Measurements from ENCODE around the gene HDAC4. TPM values are rescaled to one million over a fixed set of nuclear protein-coding genes. Genes with fewer than 3 reads are reported as not detected.

The HDAC4 gene
- total and polyA plus RNA-seq, 2 of the 8 experiments (the other 6 are each of a cell fraction or from before 2014, with no cell fraction given) = 15.4 to 31.5 TPM

DNA sequence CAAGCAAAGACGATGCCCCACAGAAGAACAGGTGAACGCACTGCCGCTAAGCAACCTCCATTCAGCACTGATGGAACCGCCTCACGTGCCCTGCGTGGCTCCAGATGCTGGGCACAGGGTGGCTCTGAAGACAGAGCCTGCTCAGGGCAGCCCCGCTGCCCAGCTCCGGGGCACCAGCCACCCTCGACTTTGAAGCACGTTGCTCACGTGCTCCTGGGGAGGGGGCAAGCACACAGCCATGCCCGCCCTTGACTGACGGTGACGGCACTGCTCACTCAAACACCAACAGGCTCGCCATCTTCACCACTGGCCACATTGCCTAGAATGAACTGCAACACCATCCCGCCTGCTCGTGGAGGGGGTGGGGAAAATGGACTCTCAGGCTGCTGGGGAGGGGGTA lies 251.3 kb downstream of the HDAC4 start:
- no peaks in the 10 kb centered on the region for H3K79me2 ChIP-seq (ENCODE audit: control insufficient read depth in 1 of 2, insufficient read depth in 2 of 2, low read length in 2 of 2)
- TF ChIP-seq, protein P1, sequence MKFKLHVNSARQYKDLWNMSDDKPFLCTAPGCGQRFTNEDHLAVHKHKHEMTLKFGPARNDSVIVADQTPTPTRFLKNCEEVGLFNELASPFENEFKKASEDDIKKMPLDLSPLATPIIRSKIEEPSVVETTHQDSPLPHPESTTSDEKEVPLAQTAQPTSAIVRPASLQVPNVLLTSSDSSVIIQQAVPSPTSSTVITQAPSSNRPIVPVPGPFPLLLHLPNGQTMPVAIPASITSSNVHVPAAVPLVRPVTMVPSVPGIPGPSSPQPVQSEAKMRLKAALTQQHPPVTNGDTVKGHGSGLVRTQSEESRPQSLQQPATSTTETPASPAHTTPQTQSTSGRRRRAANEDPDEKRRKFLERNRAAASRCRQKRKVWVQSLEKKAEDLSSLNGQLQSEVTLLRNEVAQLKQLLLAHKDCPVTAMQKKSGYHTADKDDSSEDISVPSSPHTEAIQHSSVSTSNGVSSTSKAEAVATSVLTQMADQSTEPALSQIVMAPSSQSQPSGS (IDR thresholded peaks at IDR 0.05; ENCODE audit: low read length) = no peak
- TF ChIP-seq TCF12 (IDR thresholded peaks at IDR 0.05; ENCODE audit: low read depth, low read length) (no peak), SP1 (IDR thresholded peaks at IDR 0.05; ENCODE audit: low read depth, low read length) (no peak)

More for the DNA sequence above, 251.3 kb downstream of the HDAC4 start:
- no peak overlapping the region for H2BK15ac ChIP-seq (ENCODE audit: low read length)
- H3K9me3 ChIP-seq (ENCODE audit: insufficient read depth in 2 of 2, low read depth in 1 of 2, low read length in 1 of 2) = no peaks in the 10 kb centered on the region
- H3K18ac ChIP-seq (ENCODE audit: extremely low read depth, low read length) = no peak overlapping the region
- H4K8ac ChIP-seq (ENCODE audit: extremely low read depth, insufficient read depth, low read length) = no peak overlapping the region
- H2AFZ ChIP-seq (ENCODE audit: low read length) = no peak overlapping the region
- H3K4me1 ChIP-seq (replicated peaks in 1 of 4; ENCODE audit: control insufficient read depth in 3 of 4, insufficient read depth in 4 of 4, low read length in 3 of 4) = no peaks in the 10 kb centered on the region
- no peak overlapping the region for H2AK5ac ChIP-seq (ENCODE audit: low read depth, low read length)
- FAIRE-seq (no peak), DNase-seq (ENCODE audit: low read depth in 1 of 2, low spot score in 2 of 2) (no peak)
- H3K27ac ChIP-seq (ENCODE audit: low read depth, low read length) = no peak overlapping the region
- POLR2A ChIA-PET (ENCODE audit: partially characterized antibody) = interaction anchor here (1.3 kb wide), 1 partner anchor 18 kb away, joined by 3 read pairs; no protein-coding TSS in a partner anchor
- H3K36me3 ChIP-seq (ENCODE audit: control insufficient read depth in 2 of 4, insufficient read depth in 4 of 4, low read length in 3 of 4) = peaks cover 0 to 3% (median 2%) of the 10 kb centered on the region in 4 experiments; a peak in 4 of 8 replicates
- no peak overlapping the region for H3K4me3 ChIP-seq (ENCODE audit: extremely low read depth in 1 of 4, insufficient read depth in 2 of 4, low read depth in 3 of 4, low read length in 4 of 4)
- no peak overlapping the region for H2BK5ac ChIP-seq (ENCODE audit: low read depth, low read length)
- no peaks in the 10 kb centered on the region for H3K27me3 ChIP-seq (replicated peaks in 1 of 4; ENCODE audit: control insufficient read depth in 3 of 4, extremely low read depth in 1 of 4, insufficient read depth in 3 of 4, low read length in 3 of 4)
- CTCF ChIA-PET (ENCODE audit: partially characterized antibody) = interaction anchor here (1.1 kb wide), 1 partner anchor 45 kb away, joined by 5 read pairs; no protein-coding TSS in a partner anchor
- peaks cover 0 to 4% of the 10 kb centered on the region in 2 experiments for H4K20me1 ChIP-seq (replicated peaks in 1 of 2; ENCODE audit: control insufficient read depth in 1 of 2, insufficient read depth in 2 of 2, low read length in 2 of 2)
- H3K23ac ChIP-seq (ENCODE audit: insufficient read length) = no peak overlapping the region
- no peak overlapping the region for H3K4ac ChIP-seq (replicated peaks; ENCODE audit: insufficient read length, low read depth, low read length)
- H2BK20ac ChIP-seq (ENCODE audit: low read length) = no peak overlapping the region
- H3K23me2 ChIP-seq (ENCODE audit: low read depth, low read length) = peaks cover 3% of the 10 kb centered on the region; the same call in 1 of the 2 replicates
- H3K56ac ChIP-seq (replicated peaks; ENCODE audit: insufficient read length, low read depth, low read length) = no peak overlapping the region
- WGBS, 2 experiments (ENCODE audit: extremely low coverage in 1 of 2, insufficient coverage in 1 of 2, insufficient read length in 1 of 2, insufficient replicate concordance in 2 of 2, low coverage in 1 of 2, low lambda C conversion rate in 2 of 2, missing lambda C conversion rate in 1 of 2) = 95% methylated on average over 17 of the region's 17 CpGs; no CpG with 5 or more reads in 1 of the 2 experiments
- no peak overlapping the region for H4K5ac ChIP-seq (ENCODE audit: insufficient read length, low read depth, low read length)
- no peak overlapping the region for H3K9ac ChIP-seq (replicated peaks in 1 of 4; ENCODE audit: extremely low read depth in 1 of 4, low read depth in 3 of 4, low read length in 3 of 4)
- no peak overlapping the region for H2BK120ac ChIP-seq (replicated peaks; ENCODE audit: low read depth, low read length)
- no peak overlapping the region for H3K4me2 ChIP-seq (ENCODE audit: insufficient read depth in 1 of 2, low read depth in 2 of 2, low read length in 2 of 2)
- H2BK12ac ChIP-seq (ENCODE audit: low read depth, low read length) = no peak overlapping the region
- H3K79me1 ChIP-seq (ENCODE audit: low read depth, low read length) = no peaks in the 10 kb centered on the region
- no peak overlapping the region for H4K91ac ChIP-seq (replicated peaks; ENCODE audit: insufficient read length, low read length)
- no peak overlapping the region for H3K14ac ChIP-seq (ENCODE audit: insufficient read length)

All from H1 (cell line).